GM19193 (cell line): ENCODE results near the gene GCHFR.
A peak's percentile ranks its signal among the peaks of the same experiment; 100 is the strongest.

ENCODE experiments used
- POLR2A ChIP-seq: IDR thresholded peaks from 4 replicates; pipeline ENCODE4 v1.6.1; 2011; ENCODE audit not compliant: insufficient read depth, insufficient read length; ENCODE audit errors: extremely low read depth

The GCHFR gene

DNA sequence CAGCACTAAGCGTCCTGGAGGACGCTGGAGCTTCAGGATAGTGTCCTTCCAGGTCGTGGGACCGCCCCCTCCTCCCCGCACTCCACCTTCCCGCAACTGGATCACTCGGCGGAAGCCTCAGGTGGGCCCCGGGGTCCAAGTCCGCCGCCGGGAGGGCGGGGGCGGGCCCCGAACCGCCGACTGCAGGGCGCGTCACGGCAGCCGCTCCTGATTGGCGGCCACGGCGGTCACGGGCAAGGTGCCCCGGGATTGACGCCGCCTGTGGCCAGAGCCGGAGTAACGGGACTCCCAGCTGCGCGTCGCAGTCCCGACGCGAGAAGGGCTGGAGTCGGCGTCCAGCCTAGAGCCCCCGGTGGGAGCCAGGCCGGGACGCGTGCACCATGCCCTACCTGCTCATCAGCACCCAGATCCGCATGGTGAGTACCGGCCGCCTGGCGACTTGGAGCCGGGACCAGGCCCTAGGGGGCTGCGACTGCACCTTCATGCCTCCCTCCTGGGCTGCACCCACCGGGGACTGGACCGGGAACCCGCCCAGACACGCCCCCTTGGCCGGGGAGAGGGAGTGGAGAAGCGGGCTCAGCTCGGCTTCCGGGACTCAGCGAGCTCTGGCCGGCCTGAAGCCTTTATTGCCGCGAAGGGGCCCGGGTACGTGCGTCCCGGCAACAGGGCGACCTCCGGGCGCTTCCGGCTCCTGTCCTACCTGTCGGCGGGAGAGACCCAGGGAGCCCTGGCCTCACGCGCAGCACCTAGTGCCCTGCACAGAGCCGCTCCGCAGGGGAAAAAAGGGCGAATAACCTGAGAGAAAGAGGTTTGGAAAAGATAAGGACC is at the start of gene GCHFR:
Gene GCHFR, plus strand, starts transcription at position 268 of the 828 bp plus-strand sequence. Its CDS starts 113 bp downstream, at position 381.
- TF ChIP-seq POLR2A, result peak; percentile 37

DNA sequence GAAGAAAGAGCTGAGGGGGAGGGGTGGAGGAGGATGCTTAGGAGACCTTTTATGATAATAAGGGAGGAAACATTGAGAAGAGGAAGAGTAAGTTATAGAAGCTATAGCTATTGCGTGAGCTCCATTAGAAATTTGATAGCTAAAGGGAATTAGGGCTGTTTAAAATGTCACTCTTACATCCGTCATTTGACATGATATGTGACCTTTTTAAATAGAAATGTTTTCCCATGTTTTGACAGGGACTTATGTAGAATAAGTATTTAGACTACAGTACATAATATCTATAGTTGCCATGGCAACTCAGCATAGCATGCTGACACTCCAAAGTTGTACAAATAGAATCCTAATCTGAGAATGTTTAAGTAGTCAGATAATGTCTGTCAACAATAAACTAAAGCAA is 49.7 kb upstream of the GCHFR start:
- no peak for TF ChIP-seq POLR2A

DNA sequence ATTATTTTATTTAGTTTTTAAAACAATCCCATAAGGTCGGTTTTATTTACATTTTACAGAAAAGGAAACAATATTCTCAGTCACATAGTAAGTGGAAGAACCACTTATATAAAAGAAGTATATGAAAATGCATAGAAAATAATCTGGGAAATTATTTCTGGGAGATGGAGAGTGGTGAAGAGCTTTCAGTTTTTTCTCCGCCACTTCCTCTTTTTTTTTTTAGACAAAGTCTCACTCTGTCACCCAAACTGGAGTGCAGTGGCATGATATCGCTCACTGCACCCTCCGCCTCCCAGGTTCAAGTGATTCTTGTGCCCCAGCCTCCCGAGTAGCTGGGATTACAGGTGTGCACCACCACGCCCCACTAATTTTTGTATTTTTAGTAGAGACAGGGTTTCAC is 47.7 kb upstream of the GCHFR start:
- TF ChIP-seq POLR2A, result no peak

DNA sequence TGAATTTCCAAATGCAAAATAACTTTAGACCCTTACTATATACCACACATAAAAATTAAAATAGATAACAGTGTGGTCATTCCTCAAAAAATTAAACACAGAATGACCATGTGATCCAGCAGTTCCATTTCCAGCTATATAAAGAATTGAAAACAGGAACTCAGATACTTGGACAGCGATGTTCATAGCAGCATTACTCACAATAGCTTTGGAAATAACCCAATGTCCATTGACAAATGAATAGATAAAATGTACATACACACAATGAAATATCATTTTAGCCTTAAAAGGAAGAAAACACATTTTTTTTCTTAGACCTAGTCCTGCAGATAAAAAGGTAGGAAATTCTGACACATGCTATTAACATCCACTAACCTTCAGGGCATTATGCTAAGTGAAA is 42.2 kb upstream of the GCHFR start:
- TF ChIP-seq POLR2A, result no peak

DNA sequence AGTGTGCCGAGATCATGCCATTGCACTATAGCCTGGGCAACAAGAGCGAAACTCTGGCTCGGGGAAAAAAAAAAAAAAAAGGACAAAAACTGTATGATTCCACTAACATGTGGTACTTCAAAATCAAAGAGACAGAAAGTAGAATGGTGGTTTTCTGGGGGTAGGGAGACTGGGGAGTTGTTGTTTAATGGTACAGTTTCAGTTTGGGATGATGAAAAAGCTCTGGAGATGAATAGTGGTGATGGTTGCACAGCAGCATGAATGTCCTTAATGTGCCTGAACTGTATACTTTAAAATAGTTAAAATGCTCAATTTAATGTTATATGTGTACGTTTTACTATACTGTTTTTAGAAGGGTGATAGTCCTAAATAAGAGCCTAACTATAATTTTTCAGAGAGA is 41.5 kb upstream of the GCHFR start:
- TF ChIP-seq POLR2A, result no peak

DNA sequence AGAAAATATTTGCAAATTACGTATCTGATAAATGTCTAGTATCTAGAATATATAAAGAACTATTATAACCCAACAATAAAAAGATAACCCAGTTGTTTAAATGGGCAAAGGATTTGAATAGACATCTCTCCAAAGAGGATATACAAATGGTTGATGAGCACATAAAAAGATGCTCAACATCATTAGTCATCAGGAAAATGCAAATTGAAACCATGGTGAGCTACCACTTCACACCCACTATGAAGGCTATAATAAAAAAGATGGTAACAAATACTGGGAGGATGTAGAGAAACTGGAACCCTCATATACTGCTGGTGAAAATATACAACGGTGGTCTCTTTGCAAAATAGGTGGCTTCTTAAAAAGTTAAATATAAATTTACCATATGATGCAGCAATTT is 40.9 kb upstream of the GCHFR start:
- TF ChIP-seq POLR2A, result no peak

DNA sequence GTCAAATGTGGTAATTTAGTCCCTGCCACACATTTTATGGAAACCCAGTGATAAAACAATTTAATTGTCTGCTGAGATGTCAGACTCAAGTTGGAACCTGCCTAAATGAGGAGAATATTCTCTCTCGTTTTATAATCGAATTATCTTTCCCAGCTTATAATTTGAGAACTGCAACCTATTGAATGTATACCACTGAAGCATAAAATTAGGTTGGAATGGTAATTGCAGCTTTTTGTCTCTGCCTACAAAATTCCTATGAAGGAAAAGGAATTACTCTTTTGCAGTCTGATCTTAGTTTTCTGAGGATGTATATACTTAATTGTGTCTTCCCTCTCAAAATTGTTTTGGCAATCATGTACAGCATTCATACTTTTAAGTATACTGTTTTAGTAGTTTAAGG is 39.9 kb upstream of the GCHFR start:
- TF ChIP-seq POLR2A, result no peak

DNA sequence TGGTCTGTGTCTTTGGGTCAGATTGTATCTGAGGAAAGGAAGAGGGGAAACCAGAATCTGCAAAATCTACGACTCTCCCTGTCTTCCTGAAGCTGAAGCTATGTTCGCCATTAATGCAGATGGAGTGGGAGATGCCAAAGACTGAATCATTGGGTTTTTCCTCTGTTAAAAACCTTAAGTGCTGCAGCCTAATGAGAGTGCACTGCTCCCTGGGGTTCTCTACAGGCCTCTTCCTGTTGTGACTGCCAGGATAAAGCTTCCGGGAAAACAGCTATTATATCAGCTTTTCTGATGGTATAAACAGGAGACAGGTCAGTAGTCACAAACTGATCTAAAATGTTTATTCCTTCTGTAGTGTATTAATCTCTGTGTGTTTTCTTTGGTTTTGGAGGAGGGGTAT is 32.8 kb upstream of the GCHFR start:
- no peak for TF ChIP-seq POLR2A

DNA sequence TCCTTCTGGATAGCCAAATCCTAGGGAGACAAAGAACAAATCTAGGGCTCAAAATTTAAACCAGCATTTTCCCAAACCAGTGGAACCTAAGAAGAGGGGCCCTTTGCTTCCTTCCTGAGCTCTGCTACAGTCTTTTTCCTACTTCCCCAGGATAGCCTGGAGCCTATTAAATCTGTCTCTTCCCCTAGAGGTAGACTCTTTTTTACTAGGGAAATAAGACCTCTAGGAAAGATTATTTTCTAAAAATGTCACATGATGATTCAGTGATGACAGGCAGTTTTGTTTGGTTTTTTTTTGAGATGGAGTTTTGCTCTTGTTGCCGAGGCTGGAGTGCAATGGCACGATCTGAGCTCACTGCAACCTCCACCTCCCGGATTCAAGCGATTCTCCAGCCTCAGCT is 27.3 kb upstream of the GCHFR start:
- no peak for TF ChIP-seq POLR2A

DNA sequence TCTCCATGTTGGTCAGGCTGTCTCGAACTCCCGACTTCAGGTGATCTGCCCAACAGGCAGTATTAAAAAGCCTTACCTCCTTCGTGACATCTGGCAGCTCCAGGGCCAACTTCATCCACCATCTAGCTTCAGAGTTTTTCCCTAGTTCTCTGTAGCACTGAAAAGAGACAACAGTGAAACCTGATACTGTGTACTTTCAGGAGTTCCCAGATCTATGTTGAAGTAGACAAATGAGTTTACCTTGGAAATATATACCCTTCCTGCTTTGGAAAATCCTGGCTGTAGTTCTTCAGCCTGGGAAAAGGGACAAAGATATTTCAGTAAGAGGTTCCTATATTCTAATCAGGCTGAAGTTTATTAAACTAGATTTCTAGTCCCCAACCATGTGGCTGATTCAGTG is 26.8 kb upstream of the GCHFR start:
- TF ChIP-seq POLR2A, result no peak

DNA sequence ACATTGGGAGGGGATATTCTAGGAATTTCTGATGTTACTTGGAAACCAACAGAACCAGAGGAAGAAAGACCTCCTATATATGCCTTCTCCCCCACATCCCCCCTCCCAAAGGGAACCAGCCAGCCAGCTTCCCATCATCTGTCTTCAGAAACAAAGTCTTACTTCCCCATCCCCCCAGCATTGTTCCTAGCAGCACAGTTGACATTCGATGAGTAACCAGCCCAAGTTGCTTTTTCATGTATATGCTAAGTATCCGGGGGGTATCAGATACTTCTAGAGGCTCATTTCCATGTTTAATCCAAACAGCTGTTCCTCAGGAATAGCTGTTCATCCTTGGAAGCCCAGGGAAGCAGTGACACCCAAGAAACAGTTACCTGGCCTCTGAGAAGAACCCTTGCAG is 24.8 kb upstream of the GCHFR start:
- TF ChIP-seq POLR2A, result no peak

DNA sequence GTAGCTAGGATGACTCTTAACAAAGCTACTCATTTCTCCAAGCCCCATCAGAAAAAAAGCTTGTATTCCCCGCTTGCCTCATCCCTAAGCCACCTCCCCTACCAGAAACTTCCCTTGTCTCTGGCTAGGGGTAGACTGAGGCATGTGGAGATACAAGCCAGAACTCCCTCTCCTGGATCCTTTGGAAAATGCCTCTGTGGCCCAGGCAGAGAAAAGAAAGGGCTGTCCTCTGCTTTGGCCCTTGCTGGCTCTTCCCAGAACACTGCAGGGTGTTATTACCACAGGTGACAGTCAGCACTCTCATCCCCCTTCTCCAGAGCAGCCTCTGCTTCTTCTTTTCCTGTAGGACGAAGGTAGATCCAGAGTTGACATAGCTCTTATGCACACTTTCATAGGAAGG is 24.0 kb upstream of the GCHFR start:
- no peak for TF ChIP-seq POLR2A

DNA sequence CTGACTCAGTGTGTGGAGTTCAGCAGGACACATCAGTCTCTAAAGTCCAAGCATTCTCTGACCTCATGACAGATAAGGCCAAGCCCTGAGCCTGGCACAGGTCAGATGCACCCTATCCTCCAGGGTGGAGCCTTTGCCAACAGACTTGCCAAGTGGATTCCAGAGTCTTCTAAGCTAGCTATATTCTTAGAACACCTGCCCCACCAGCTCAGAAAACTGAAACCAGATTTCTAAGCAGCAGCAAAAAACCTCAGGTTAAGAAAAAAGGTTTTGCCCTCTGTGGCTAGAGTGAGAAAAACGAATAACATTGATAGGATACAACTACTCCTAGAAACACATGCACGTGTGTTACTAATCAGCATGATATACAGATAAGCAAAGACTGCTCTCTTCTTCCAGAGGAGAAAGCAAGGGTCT is 20.4 kb upstream of the GCHFR start:
- TF ChIP-seq POLR2A, result no peak

DNA sequence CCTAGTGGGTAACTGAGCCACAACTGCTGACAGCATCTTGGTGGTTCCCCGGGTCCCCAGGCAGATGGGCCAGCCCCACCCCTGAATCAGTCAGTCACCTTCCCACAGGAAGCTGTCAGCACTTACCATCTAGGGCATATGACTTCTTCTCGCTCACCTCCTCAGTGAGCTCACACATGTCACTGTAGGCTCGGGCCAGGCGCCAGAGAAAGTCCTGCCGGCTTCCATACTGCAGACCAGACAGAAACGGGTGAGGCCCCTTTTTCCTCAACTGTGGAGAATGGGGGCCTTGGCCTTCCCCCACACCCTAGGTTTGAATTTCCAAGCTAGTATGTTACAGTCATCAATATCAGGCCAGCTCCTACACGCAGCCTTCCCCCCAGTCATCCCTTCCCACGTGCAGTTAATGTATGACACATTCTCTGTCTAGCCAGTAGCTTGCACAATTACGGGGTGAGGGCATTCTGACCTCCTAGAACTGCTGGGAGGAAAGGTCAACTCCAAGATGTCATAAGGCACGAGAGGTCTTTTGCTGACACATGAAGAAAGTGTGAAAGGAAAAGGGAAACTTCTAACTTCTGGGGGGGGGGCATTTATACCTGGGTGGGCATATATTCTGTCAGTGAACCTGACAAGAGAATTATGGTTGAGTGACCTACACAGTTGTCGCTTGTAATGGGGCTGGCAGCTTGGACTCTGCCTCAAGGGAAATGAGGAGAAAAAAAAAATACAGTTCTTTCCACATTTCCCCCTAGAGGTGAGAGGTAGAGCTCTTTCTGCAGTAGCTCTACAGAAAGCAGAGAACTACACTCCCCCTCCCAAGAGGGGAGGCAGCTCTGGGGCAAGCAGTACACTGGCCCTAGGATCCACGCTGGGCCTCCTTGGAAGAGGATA is 19.7 kb upstream of the GCHFR start:
- no peak for TF ChIP-seq POLR2A

DNA sequence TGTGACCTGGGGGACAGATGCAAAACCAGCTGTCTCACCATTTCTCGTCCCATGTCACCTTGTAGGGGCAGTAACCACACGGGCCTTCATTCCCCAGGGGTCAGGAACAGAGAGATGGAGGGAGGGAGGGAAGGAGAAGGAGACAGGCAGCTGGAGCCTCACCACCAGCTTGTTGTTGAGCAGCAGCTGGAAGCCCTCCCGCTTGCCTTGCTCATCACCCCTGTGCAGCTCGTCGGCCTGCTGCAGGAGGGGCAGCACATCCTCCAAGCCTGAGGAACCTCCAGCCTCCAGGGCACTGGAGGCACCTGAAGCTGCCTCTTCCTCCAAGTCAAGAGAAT is 19.1 kb upstream of the GCHFR start:
- no peak for TF ChIP-seq POLR2A

DNA sequence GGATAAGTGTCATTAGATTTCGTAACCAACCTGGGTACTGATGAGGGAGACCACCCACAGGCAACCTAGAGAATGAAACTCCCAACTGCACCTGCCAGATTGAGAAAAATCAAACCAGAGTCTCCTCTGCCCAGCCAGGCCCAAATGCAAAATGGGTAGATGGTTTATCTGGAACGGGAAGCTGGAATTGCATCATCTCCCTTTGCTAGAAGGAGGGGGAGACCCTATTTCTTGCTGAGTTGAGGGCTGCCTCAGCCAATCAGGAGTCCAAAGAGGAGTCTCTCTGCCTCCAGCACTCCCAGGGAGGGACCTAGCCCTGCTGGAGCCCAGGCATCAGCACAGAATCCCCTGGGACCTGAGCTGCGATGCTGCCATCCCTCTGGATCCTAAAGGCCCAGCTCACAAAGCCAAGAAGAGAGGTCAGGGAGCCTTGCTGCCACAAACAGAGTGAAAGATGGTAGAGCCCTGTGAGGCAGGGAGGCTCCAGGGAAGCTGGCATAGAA is 16.9 kb upstream of the GCHFR start:
- TF ChIP-seq POLR2A, result no peak
